Tibial nerve (tissue), 3 donors: Measurements from ENCODE around the gene TDRD9.

ENCODE experiments used
- CTCF ChIP-seq, 5 experiments: fragments of 200-600 bp in 3 of 5; fragments of 450-650 bp in 2 of 5; sonication (generic) in 3 of 5; IDR thresholded peaks; one replicate each; pipeline ENCODE4 v1.5.1; 2016 to 2019; ENCODE audit warnings: antibody characterized with exemption in 5 of 5, mild to moderate bottlenecking in 3 of 5, moderate library complexity in 2 of 5
- POLR2A ChIP-seq, 2 donors: fragments of 450-650 bp; IDR thresholded peaks; one replicate each; pipeline ENCODE4 v1.6.1; 2017; ENCODE audit warnings: antibody characterized with exemption in 2 of 2, mild to moderate bottlenecking in 2 of 2, moderate library complexity in 2 of 2

- TF ChIP-seq CTCF (IDR thresholded peaks at IDR 0.05) (no peak), POLR2A (IDR thresholded peaks at IDR 0.05) (no peak)
These were observed 141.3 kb downstream of the TDRD9 start for GRCh38 chr14:104069541-104069940.
